MM.1S (cell line): Measurements from ENCODE around the gene OGFR.

Experiments used
- EZH2 ChIP-seq: fragments of 300-600 bp; sonication (generic); optimal IDR thresholded peaks from 2 replicates; pipeline ENCODE3; 2017; ENCODE audit warnings: low read depth, mild to moderate bottlenecking, antibody characterized with exemption, low read length, mixed read lengths
- TF ChIP-seq, protein P1 (sequence below): fragments of 300-600 bp; sonication (generic); IDR thresholded peaks from 2 replicates; pipeline ENCODE4 v1.5.1; 2016; ENCODE audit warnings: antibody characterized with exemption, low read length, mixed read lengths

GRCh38 chr20:62799459-62799858 is 5.2 kb upstream of the OGFR start:
- TF ChIP-seq, protein P1, sequence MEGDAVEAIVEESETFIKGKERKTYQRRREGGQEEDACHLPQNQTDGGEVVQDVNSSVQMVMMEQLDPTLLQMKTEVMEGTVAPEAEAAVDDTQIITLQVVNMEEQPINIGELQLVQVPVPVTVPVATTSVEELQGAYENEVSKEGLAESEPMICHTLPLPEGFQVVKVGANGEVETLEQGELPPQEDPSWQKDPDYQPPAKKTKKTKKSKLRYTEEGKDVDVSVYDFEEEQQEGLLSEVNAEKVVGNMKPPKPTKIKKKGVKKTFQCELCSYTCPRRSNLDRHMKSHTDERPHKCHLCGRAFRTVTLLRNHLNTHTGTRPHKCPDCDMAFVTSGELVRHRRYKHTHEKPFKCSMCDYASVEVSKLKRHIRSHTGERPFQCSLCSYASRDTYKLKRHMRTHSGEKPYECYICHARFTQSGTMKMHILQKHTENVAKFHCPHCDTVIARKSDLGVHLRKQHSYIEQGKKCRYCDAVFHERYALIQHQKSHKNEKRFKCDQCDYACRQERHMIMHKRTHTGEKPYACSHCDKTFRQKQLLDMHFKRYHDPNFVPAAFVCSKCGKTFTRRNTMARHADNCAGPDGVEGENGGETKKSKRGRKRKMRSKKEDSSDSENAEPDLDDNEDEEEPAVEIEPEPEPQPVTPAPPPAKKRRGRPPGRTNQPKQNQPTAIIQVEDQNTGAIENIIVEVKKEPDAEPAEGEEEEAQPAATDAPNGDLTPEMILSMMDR = no peak
- no peak for TF ChIP-seq EZH2
